Skeletal muscle satellite cell (primary cell): ENCODE measurements around the gene CDK1.

ENCODE experiments used
- H3K27me3 ChIP-seq: 2 replicates; pipeline ENCODE4 v1.7.0; 2013; ENCODE audit warnings: low read length; ENCODE audit not compliant: control insufficient read depth, insufficient read depth
- H3K36me3 ChIP-seq: 2 replicates; pipeline ENCODE4 v1.7.0; 2013; ENCODE audit warnings: mild to moderate bottlenecking, control low read depth, low read length; ENCODE audit not compliant: insufficient read depth
- H3K4me1 ChIP-seq: 2 replicates; pipeline ENCODE4 v1.7.0; 2013; ENCODE audit warnings: low read length; ENCODE audit not compliant: control insufficient read depth, insufficient read depth
- H3K4me2 ChIP-seq: 2 replicates; pipeline ENCODE4 v1.7.0; 2013; ENCODE audit warnings: mild to moderate bottlenecking, low read length
- H3K4me3 ChIP-seq: 2 replicates; pipeline ENCODE4 v1.7.0; 2013; ENCODE audit warnings: low read length
- H3K9ac ChIP-seq: 2 replicates; pipeline ENCODE4 v1.7.0; 2013; ENCODE audit warnings: mild to moderate bottlenecking, low read depth, low read length, moderate library complexity
- H3K9me3 ChIP-seq: replicated peaks from 2 replicates; pipeline ENCODE4 v1.7.0; 2013; ENCODE audit warnings: mild to moderate bottlenecking, control low read depth, low read length

CDK1 gene

GRCh38 chr10:60742512-60742911, 35.8 kb upstream of the CDK1 start:
- peaks cover 10% of the 10 kb centered on the region for H3K27me3 ChIP-seq
- no peak overlapping the region for H3K4me3 ChIP-seq
- H3K36me3 ChIP-seq, result no peaks in the 10 kb centered on the region
- peaks cover 14% of the 10 kb centered on the region for H3K4me1 ChIP-seq
- no peaks in the 10 kb centered on the region for H3K9me3 ChIP-seq
- no peak overlapping the region for H3K9ac ChIP-seq
- H3K4me2 ChIP-seq, result no peak overlapping the region

- Histone ChIP-seq H3K27me3 (peaks cover 23% of the 10 kb centered on the region), H3K36me3 (no peaks in the 10 kb centered on the region), H3K4me1 (no peaks in the 10 kb centered on the region), H3K4me3 (no peak overlapping the region), H3K9me3 (no peaks in the 10 kb centered on the region), H3K4me2 (no peak overlapping the region), H3K9ac (no peak overlapping the region)
Measured at GRCh38 chr10:60747817-60748469, 30.3 kb upstream of the CDK1 start.

- Histone ChIP-seq H3K27me3 (peaks cover 6% of the 10 kb centered on the region), H3K4me2 (no peak overlapping the region), H3K9me3 (no peaks in the 10 kb centered on the region), H3K36me3 (no peaks in the 10 kb centered on the region), H3K4me1 (peaks cover 6% of the 10 kb centered on the region), H3K4me3 (no peak overlapping the region), H3K9ac (no peak overlapping the region)
Measured at GRCh38 chr10:60753152-60753551, 25.1 kb upstream of the CDK1 start.

GRCh38 chr10:60753817-60754216, 24.5 kb upstream of the CDK1 start:
- H3K9me3 ChIP-seq, result no peaks in the 10 kb centered on the region
- peaks cover under 1% of the 10 kb centered on the region for H3K27me3 ChIP-seq
- peaks cover 6% of the 10 kb centered on the region for H3K4me1 ChIP-seq
- H3K9ac ChIP-seq, result no peak overlapping the region
- H3K4me3 ChIP-seq, result no peak overlapping the region
- no peaks in the 10 kb centered on the region for H3K36me3 ChIP-seq
- no peak overlapping the region for H3K4me2 ChIP-seq

- peaks cover 6% of the 10 kb centered on the region for H3K4me1 ChIP-seq
- H3K4me3 ChIP-seq, result no peak overlapping the region
- H3K9me3 ChIP-seq, result no peaks in the 10 kb centered on the region
- no peak overlapping the region for H3K4me2 ChIP-seq
- no peak overlapping the region for H3K9ac ChIP-seq
- H3K27me3 ChIP-seq, result no peaks in the 10 kb centered on the region
- no peaks in the 10 kb centered on the region for H3K36me3 ChIP-seq
Measured at GRCh38 chr10:60757420-60757895, 20.8 kb upstream of the CDK1 start.

- H3K9ac ChIP-seq, result no peak overlapping the region
- H3K27me3 ChIP-seq, result no peaks in the 10 kb centered on the region
- H3K9me3 ChIP-seq, result no peaks in the 10 kb centered on the region
- H3K36me3 ChIP-seq, result no peaks in the 10 kb centered on the region
- no peak overlapping the region for H3K4me2 ChIP-seq
- H3K4me3 ChIP-seq, result no peak overlapping the region
- H3K4me1 ChIP-seq, result peaks cover 6% of the 10 kb centered on the region
Measured at GRCh38 chr10:60759181-60759580, 19.1 kb upstream of the CDK1 start.

- Histone ChIP-seq H3K9me3 (no peaks in the 10 kb centered on the region), H3K4me1 (peaks cover 6% of the 10 kb centered on the region), H3K4me2 (no peak overlapping the region), H3K27me3 (no peaks in the 10 kb centered on the region), H3K4me3 (no peak overlapping the region), H3K9ac (no peak overlapping the region), H3K36me3 (no peaks in the 10 kb centered on the region)
Measured at GRCh38 chr10:60760711-60761210, 17.5 kb upstream of the CDK1 start.

GRCh38 chr10:60762554-60762953, 15.7 kb upstream of the CDK1 start:
- Histone ChIP-seq H3K36me3 (no peaks in the 10 kb centered on the region), H3K9ac (no peak overlapping the region), H3K4me1 (peaks cover 5% of the 10 kb centered on the region), H3K27me3 (no peaks in the 10 kb centered on the region), H3K4me2 (no peak overlapping the region), H3K9me3 (no peaks in the 10 kb centered on the region), H3K4me3 (no peak overlapping the region)

GRCh38 chr10:60767424-60767823, 10.9 kb upstream of the CDK1 start:
- H3K4me3 ChIP-seq, result no peak overlapping the region
- H3K4me1 ChIP-seq, result peaks cover 5% of the 10 kb centered on the region
- H3K9me3 ChIP-seq, result no peaks in the 10 kb centered on the region
- H3K9ac ChIP-seq, result no peak overlapping the region
- no peaks in the 10 kb centered on the region for H3K36me3 ChIP-seq
- no peak overlapping the region for H3K4me2 ChIP-seq
- H3K27me3 ChIP-seq, result no peaks in the 10 kb centered on the region

- peaks cover 5% of the 10 kb centered on the region for H3K4me1 ChIP-seq
- H3K9ac ChIP-seq, result no peak overlapping the region
- H3K9me3 ChIP-seq, result no peaks in the 10 kb centered on the region
- no peaks in the 10 kb centered on the region for H3K27me3 ChIP-seq
- H3K36me3 ChIP-seq, result no peaks in the 10 kb centered on the region
- H3K4me3 ChIP-seq, result no peak overlapping the region
- H3K4me2 ChIP-seq, result no peak overlapping the region
Measured at GRCh38 chr10:60769406-60769805, 8.9 kb upstream of the CDK1 start.

GRCh38 chr10:60777696-60778213, 523 bp upstream of the CDK1 start:
- Histone ChIP-seq H3K36me3 (no peaks in the 10 kb centered on the region), H3K9me3 (no peaks in the 10 kb centered on the region), H3K4me1 (peaks cover 27% of the 10 kb centered on the region), H3K4me2 (peak overlapping the region; percentile 74), H3K27me3 (no peaks in the 10 kb centered on the region), H3K4me3 (peak overlapping the region; percentile 67), H3K9ac (peak overlapping the region; percentile 76)
